ENCODE data around the gene CBX5.
"Not testable (repeated sequence)": the region's sequence is repeated elsewhere in the genome, so short reads cannot be mapped to it uniquely, and the experiment has no call there.

Gene CBX5

GRCh38 chr12:54281694-54282093 is 1.8 kb upstream of the CBX5 start:
- not testable (repeated sequence) for H3K9me3 ChIP-seq (ENCODE audit: control insufficient read depth, low read length); H3K27me3 ChIP-seq (ENCODE audit: control insufficient read depth, insufficient read depth, low read length, poor library complexity, severe bottlenecking); H3K27ac ChIP-seq (ENCODE audit: insufficient read depth, low read depth, low read length, poor library complexity, severe bottlenecking)
- Histone ChIP-seq H3K4me3 (ENCODE audit: insufficient read depth, low read depth, low read length) (peak overlapping the region; percentile 65), H3K4me1 (ENCODE audit: control insufficient read depth, insufficient read depth, low read length) (peaks cover 21% of the 10 kb centered on the region), H3K36me3 (ENCODE audit: control insufficient read depth, insufficient read depth, low read length) (peaks cover 44% of the 10 kb centered on the region)
- WGBS, 2 experiments, result 4 to 11% methylated on average over 2 to 4 of the region's 4 CpGs

GRCh38 chr12:54281261-54281638 is 1.3 kb upstream of the CBX5 start:
- H3K9me3 ChIP-seq (ENCODE audit: control insufficient read depth, low read length); H3K27me3 ChIP-seq (ENCODE audit: control insufficient read depth, insufficient read depth, low read length, poor library complexity, severe bottlenecking): not testable (repeated sequence)
- peak overlapping the region; percentile 65 for H3K4me3 ChIP-seq (ENCODE audit: insufficient read depth, low read depth, low read length)
- WGBS, 2 experiments, result 0 to 1% methylated on average over 7 to 9 of the region's 10 CpGs
- H3K4me1 ChIP-seq (ENCODE audit: control insufficient read depth, insufficient read depth, low read length), result peaks cover 25% of the 10 kb centered on the region
- H3K36me3 ChIP-seq (ENCODE audit: control insufficient read depth, insufficient read depth, low read length), result peaks cover 40% of the 10 kb centered on the region
- H3K27ac ChIP-seq (ENCODE audit: insufficient read depth, low read depth, low read length, poor library complexity, severe bottlenecking), result peak overlapping the region; percentile 92

GRCh38 chr12:54280468-54281260 is 742 bp upstream of the CBX5 start, which contains the start of gene HNRNPA1:
Gene HNRNPA1 (plus strand): TSS chr12:54280726. CDS start chr12:54280808, 82 bp downstream.
- peaks cover 34% of the 10 kb centered on the region for H3K36me3 ChIP-seq (ENCODE audit: control insufficient read depth, insufficient read depth, low read length)
- H3K27me3 ChIP-seq (ENCODE audit: control insufficient read depth, insufficient read depth, low read length, poor library complexity, severe bottlenecking), result no peaks in the 10 kb centered on the region
- no peaks in the 10 kb centered on the region for H3K9me3 ChIP-seq (ENCODE audit: control insufficient read depth, low read length)
- peak within 1 kb of the TSS; percentile 92 for H3K27ac ChIP-seq (ENCODE audit: insufficient read depth, low read depth, low read length, poor library complexity, severe bottlenecking)
- WGBS, 2 experiments, result 0% methylated on average over 48 of the region's 48 CpGs
- peaks cover 29% of the 10 kb centered on the region for H3K4me1 ChIP-seq (ENCODE audit: control insufficient read depth, insufficient read depth, low read length)
- H3K4me3 ChIP-seq (ENCODE audit: insufficient read depth, low read depth, low read length), result peak within 1 kb of the TSS; percentile 65

GRCh38 chr12:54279227-54279631 is 693 bp downstream of the CBX5 start:
- H3K4me3 ChIP-seq (ENCODE audit: insufficient read depth, low read depth, low read length), result peak overlapping the region; percentile 65
- peaks cover 28% of the 10 kb centered on the region for H3K4me1 ChIP-seq (ENCODE audit: control insufficient read depth, insufficient read depth, low read length)
- H3K27ac ChIP-seq (ENCODE audit: insufficient read depth, low read depth, low read length, poor library complexity, severe bottlenecking), result peak overlapping the region; percentile 92
- H3K27me3 ChIP-seq (ENCODE audit: control insufficient read depth, insufficient read depth, low read length, poor library complexity, severe bottlenecking), result no peaks in the 10 kb centered on the region
- H3K36me3 ChIP-seq (ENCODE audit: control insufficient read depth, insufficient read depth, low read length), result peaks cover 29% of the 10 kb centered on the region
- H3K9me3 ChIP-seq (ENCODE audit: control insufficient read depth, low read length), result no peaks in the 10 kb centered on the region
- 0% methylated on average over 19 of the region's 19 CpGs for WGBS, 2 experiments

GRCh38 chr12:54277823-54278276 is 2.1 kb downstream of the CBX5 start:
- WGBS, 2 experiments, result 81 to 86% methylated on average over 5 of the region's 5 CpGs
- Histone ChIP-seq H3K4me3 (ENCODE audit: insufficient read depth, low read depth, low read length) (peak overlapping the region; percentile 65), H3K27ac (ENCODE audit: insufficient read depth, low read depth, low read length, poor library complexity, severe bottlenecking) (no peak overlapping the region), H3K9me3 (ENCODE audit: control insufficient read depth, low read length) (no peaks in the 10 kb centered on the region), H3K4me1 (ENCODE audit: control insufficient read depth, insufficient read depth, low read length) (peaks cover 17% of the 10 kb centered on the region), H3K36me3 (ENCODE audit: control insufficient read depth, insufficient read depth, low read length) (peaks cover 19% of the 10 kb centered on the region), H3K27me3 (ENCODE audit: control insufficient read depth, insufficient read depth, low read length, poor library complexity, severe bottlenecking) (no peaks in the 10 kb centered on the region)

- Histone ChIP-seq H3K4me3 (ENCODE audit: insufficient read depth, low read depth, low read length) (no peak overlapping the region), H3K36me3 (ENCODE audit: control insufficient read depth, insufficient read depth, low read length) (peaks cover 6% of the 10 kb centered on the region), H3K9me3 (ENCODE audit: control insufficient read depth, low read length) (no peaks in the 10 kb centered on the region), H3K27ac (ENCODE audit: insufficient read depth, low read depth, low read length, poor library complexity, severe bottlenecking) (no peak overlapping the region), H3K4me1 (ENCODE audit: control insufficient read depth, insufficient read depth, low read length) (peaks cover 17% of the 10 kb centered on the region), H3K27me3 (ENCODE audit: control insufficient read depth, insufficient read depth, low read length, poor library complexity, severe bottlenecking) (no peaks in the 10 kb centered on the region)
- WGBS, 2 experiments, result 97 to 98% methylated on average over 3 of the region's 3 CpGs
These were observed 3.6 kb downstream of the CBX5 start for GRCh38 chr12:54276368-54276767.

GRCh38 chr12:54273981-54274380 is 5.9 kb downstream of the CBX5 start:
- Histone ChIP-seq H3K4me1 (ENCODE audit: control insufficient read depth, insufficient read depth, low read length) (peaks cover 17% of the 10 kb centered on the region), H3K27ac (ENCODE audit: insufficient read depth, low read depth, low read length, poor library complexity, severe bottlenecking) (no peak overlapping the region)
- 98 to 100% methylated on average over 1 to 2 of the region's 2 CpGs for WGBS, 2 experiments

GRCh38 chr12:54272214-54272613 is 7.7 kb downstream of the CBX5 start:
- Histone ChIP-seq H3K27me3 (ENCODE audit: control insufficient read depth, insufficient read depth, low read length, poor library complexity, severe bottlenecking) (no peaks in the 10 kb centered on the region), H3K27ac (ENCODE audit: insufficient read depth, low read depth, low read length, poor library complexity, severe bottlenecking) (no peak overlapping the region), H3K4me1 (ENCODE audit: control insufficient read depth, insufficient read depth, low read length) (peaks cover 11% of the 10 kb centered on the region), H3K4me3 (ENCODE audit: insufficient read depth, low read depth, low read length) (no peak overlapping the region), H3K36me3 (ENCODE audit: control insufficient read depth, insufficient read depth, low read length) (peaks cover 6% of the 10 kb centered on the region), H3K9me3 (ENCODE audit: control insufficient read depth, low read length) (no peaks in the 10 kb centered on the region)
- 91 to 100% methylated on average over 1 of the region's 1 CpG for WGBS, 2 experiments

More at GRCh38 chr12:54273981-54274380, 5.9 kb downstream of the CBX5 start:
- H3K9me3 ChIP-seq (ENCODE audit: control insufficient read depth, low read length), result no peaks in the 10 kb centered on the region
- H3K27me3 ChIP-seq (ENCODE audit: control insufficient read depth, insufficient read depth, low read length, poor library complexity, severe bottlenecking), result no peaks in the 10 kb centered on the region
- no peak overlapping the region for H3K4me3 ChIP-seq (ENCODE audit: insufficient read depth, low read depth, low read length)
- peaks cover 4% of the 10 kb centered on the region for H3K36me3 ChIP-seq (ENCODE audit: control insufficient read depth, insufficient read depth, low read length)

GRCh38 chr12:54270345-54270744 is 9.6 kb downstream of the CBX5 start:
- Histone ChIP-seq H3K9me3 (ENCODE audit: control insufficient read depth, low read length) (no peaks in the 10 kb centered on the region), H3K4me3 (ENCODE audit: insufficient read depth, low read depth, low read length) (no peak overlapping the region), H3K27ac (ENCODE audit: insufficient read depth, low read depth, low read length, poor library complexity, severe bottlenecking) (no peak overlapping the region), H3K27me3 (ENCODE audit: control insufficient read depth, insufficient read depth, low read length, poor library complexity, severe bottlenecking) (no peaks in the 10 kb centered on the region), H3K36me3 (ENCODE audit: control insufficient read depth, insufficient read depth, low read length) (peaks cover 6% of the 10 kb centered on the region), H3K4me1 (ENCODE audit: control insufficient read depth, insufficient read depth, low read length) (no peaks in the 10 kb centered on the region)
- whole genome bisulfite sequencing, 2 experiments, result 93 to 98% methylated on average over 2 of the region's 2 CpGs

GRCh38 chr12:54266852-54267251 is 13.1 kb downstream of the CBX5 start:
- H3K4me3 ChIP-seq (ENCODE audit: insufficient read depth, low read depth, low read length), result no peak overlapping the region
- no peak overlapping the region for H3K27ac ChIP-seq (ENCODE audit: insufficient read depth, low read depth, low read length, poor library complexity, severe bottlenecking)
- H3K4me1 ChIP-seq (ENCODE audit: control insufficient read depth, insufficient read depth, low read length), result peaks cover 16% of the 10 kb centered on the region
- H3K9me3 ChIP-seq (ENCODE audit: control insufficient read depth, low read length), result no peaks in the 10 kb centered on the region
- H3K36me3 ChIP-seq (ENCODE audit: control insufficient read depth, insufficient read depth, low read length), result peaks cover 2% of the 10 kb centered on the region
- 80 to 100% methylated on average over 1 of the region's 2 CpGs for WGBS, 2 experiments
- H3K27me3 ChIP-seq (ENCODE audit: control insufficient read depth, insufficient read depth, low read length, poor library complexity, severe bottlenecking), result no peaks in the 10 kb centered on the region
